ENCODE measurements around the gene GUCA2A.

DNA sequence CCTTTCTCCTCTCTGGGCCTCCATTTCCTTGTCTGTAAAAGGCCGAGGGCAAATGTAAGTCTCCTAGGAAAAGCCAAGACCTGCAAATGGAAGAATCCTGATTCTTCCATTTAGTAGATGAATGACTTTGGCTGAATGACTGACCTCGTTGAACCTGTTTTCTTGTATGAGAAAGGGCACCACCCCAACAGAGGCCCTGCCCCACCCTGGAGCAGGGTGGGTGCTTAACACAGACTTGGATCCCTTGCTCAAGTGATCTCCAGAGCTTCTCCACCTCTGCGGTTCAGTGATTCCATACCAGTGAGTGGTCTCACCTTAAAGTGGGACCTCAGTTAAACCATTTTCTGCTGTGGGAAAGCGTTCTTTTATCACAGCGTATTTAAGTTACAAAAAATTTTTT is 50.3 kb downstream of the GUCA2A start:
- TF ChIP-seq BHLHE40 (IDR thresholded peaks at IDR 0.05; ENCODE audit: low read depth, low read length) = no peak
- TF ChIP-seq, protein P1, sequence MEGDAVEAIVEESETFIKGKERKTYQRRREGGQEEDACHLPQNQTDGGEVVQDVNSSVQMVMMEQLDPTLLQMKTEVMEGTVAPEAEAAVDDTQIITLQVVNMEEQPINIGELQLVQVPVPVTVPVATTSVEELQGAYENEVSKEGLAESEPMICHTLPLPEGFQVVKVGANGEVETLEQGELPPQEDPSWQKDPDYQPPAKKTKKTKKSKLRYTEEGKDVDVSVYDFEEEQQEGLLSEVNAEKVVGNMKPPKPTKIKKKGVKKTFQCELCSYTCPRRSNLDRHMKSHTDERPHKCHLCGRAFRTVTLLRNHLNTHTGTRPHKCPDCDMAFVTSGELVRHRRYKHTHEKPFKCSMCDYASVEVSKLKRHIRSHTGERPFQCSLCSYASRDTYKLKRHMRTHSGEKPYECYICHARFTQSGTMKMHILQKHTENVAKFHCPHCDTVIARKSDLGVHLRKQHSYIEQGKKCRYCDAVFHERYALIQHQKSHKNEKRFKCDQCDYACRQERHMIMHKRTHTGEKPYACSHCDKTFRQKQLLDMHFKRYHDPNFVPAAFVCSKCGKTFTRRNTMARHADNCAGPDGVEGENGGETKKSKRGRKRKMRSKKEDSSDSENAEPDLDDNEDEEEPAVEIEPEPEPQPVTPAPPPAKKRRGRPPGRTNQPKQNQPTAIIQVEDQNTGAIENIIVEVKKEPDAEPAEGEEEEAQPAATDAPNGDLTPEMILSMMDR (conservative IDR thresholded peaks at IDR 0.05; ENCODE audit: low read depth, low read length) = no peak
- no peak for TF ChIP-seq RAD21 (IDR thresholded peaks at IDR 0.05; ENCODE audit: low read length)
- no peak for TF ChIP-seq MAZ (IDR thresholded peaks at IDR 0.05; ENCODE audit: borderline replicate concordance, low read depth, low read length)
- TF ChIP-seq, protein P2, sequence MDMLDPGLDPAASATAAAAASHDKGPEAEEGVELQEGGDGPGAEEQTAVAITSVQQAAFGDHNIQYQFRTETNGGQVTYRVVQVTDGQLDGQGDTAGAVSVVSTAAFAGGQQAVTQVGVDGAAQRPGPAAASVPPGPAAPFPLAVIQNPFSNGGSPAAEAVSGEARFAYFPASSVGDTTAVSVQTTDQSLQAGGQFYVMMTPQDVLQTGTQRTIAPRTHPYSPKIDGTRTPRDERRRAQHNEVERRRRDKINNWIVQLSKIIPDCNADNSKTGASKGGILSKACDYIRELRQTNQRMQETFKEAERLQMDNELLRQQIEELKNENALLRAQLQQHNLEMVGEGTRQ (IDR thresholded peaks at IDR 0.05; ENCODE audit: low read depth, low read length) = no peak
- TF ChIP-seq POLR2A (IDR thresholded peaks at IDR 0.05; ENCODE audit: low read depth, low read length) = no peak
- no peak for TF ChIP-seq SMC3 (IDR thresholded peaks at IDR 0.05; ENCODE audit: low read depth, low read length)
- no peak for TF ChIP-seq RCOR1 (IDR thresholded peaks at IDR 0.05; ENCODE audit: insufficient replicate concordance, low read length)
- TF ChIP-seq NFE2L2 (IDR thresholded peaks at IDR 0.05; ENCODE audit: low read depth, low read length) = no peak
- TF ChIP-seq RFX5 (IDR thresholded peaks at IDR 0.05; ENCODE audit: low read depth, low read length) = no peak

Measured in IMR-90 (cell line).